Measurements from ENCODE around the gene ZFP3. TPM values are rescaled to one million over a fixed set of nuclear protein-coding genes. Genes with fewer than 3 reads are reported as not detected.

Gene ZFP3
- total and polyA plus RNA-seq, 8 donors, result 1.7 to 15.2 (median 4.6) TPM

DNA sequence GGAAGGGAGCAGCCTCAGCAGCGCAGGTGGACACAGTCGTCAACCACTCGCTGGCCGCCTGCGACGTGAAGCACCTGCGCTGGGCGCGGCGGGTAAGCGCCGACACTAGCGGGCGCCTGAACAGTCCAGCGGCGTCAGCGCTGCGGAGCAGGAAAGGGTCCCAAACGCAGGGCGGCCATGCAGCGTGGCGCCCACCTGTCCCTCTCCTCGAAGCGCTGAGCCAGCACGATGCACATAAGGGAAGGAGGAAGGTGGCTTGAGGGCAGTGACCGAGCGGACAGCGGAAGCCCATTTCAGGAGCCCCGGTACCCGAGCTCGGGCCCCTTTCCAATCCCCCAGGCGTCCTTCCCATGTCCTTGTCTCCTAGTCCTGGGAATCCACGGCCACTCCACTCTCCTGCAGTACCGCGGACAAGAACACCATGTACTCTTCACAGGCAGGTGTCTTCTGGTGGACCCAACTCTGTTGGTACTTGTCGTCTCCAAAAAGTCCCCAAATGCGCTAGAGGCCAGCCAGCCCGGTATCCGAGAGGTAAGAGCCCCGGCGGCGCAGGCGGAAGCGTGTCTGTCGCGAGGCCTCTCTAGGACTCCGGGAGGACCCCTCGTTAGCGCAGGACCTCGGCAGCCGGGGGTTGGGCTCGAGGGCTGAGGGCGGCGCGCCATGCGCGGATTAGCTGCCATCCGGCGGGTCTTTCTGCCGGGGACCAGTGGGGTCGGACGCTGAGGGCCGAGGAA lies 19.0 kb downstream of the ZFP3 start:
- peaks cover 38 to 57% (median 56%) of the 10 kb centered on the region in 4 donors for H3K9me3 ChIP-seq

DNA sequence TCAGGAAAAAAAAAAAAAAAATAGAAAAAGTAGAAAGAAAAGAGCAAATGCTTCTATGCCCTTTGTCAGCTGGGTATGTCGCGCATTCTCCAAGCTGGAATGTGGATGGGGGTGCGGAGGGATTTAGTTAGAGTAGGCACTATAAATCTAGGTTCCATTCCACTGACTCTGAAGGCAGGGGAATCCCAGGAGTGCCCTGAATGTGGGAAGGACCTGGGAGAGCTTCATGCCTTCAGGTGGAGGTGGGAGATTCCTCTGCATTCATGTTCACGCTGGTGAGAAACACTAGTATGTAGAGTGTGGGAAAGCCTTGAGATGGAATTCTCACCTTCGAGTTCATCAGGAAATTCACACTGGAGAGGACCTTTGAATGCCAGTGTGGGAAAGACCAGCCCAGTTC lies 21.0 kb downstream of the ZFP3 start:
- Histone ChIP-seq H3K4me1 (peaks cover 0 to 13% (median 11%) of the 10 kb centered on the region in 4 donors), H3K36me3 (peaks cover 0 to under 1% (median 0%) of the 10 kb centered on the region in 4 donors), H3K9me3 (peaks cover 20 to 44% (median 39%) of the 10 kb centered on the region in 4 donors), H3K27me3 (peaks cover 0 to 12% (median 7%) of the 10 kb centered on the region in 3 donors), H3K4me3 (no peak overlapping the region), H3K27ac (no peak overlapping the region)
- WGBS, 5 donors, result 84 to 94% (median 87%) methylated on average over 5 of the region's 5 CpGs
- no peak for TF ChIP-seq POLR2A (IDR thresholded peaks at IDR 0.05)
- no peak for TF ChIP-seq CTCF (IDR thresholded peaks at IDR 0.05)
- TF ChIP-seq EP300 (IDR thresholded peaks at IDR 0.05), result no peak
- no peak for TF ChIP-seq POLR2AphosphoS5 (IDR thresholded peaks at IDR 0.05)
- no peak for DNase-seq
- intact Hi-C loops (cut with DNase I; ENCODE audit: low total_unique reads), result no loop called here

More for the DNA sequence above, 19.0 kb downstream of the ZFP3 start:
- H3K36me3 ChIP-seq, result peaks cover 2 to 20% (median 12%) of the 10 kb centered on the region in 4 donors
- 3 to 7% (median 4%) methylated on average over 38 to 63 of the region's 63 CpGs for WGBS, 5 donors
- no peak for TF ChIP-seq EP300 (IDR thresholded peaks at IDR 0.05)
- TF ChIP-seq POLR2AphosphoS5 (IDR thresholded peaks at IDR 0.05), result no peak
- TF ChIP-seq POLR2A (IDR thresholded peaks at IDR 0.05), result no peak
- no peak for TF ChIP-seq CTCF (IDR thresholded peaks at IDR 0.05)
- peak; percentile 30 to 92 for DNase-seq
- peak overlapping the region; percentile 37 to 54 (median 50) for H3K4me3 ChIP-seq
- H3K27ac ChIP-seq, result peak overlapping the region in 3 of 5 donors; percentile 29 to 56 (median 55)
- peaks cover 0 to 12% (median 7%) of the 10 kb centered on the region in 3 donors for H3K27me3 ChIP-seq
- intact Hi-C loops (cut with DNase I; ENCODE audit: low total_unique reads), result no loop called here
- H3K4me1 ChIP-seq, result peaks cover 0 to 13% (median 11%) of the 10 kb centered on the region in 4 donors

DNA sequence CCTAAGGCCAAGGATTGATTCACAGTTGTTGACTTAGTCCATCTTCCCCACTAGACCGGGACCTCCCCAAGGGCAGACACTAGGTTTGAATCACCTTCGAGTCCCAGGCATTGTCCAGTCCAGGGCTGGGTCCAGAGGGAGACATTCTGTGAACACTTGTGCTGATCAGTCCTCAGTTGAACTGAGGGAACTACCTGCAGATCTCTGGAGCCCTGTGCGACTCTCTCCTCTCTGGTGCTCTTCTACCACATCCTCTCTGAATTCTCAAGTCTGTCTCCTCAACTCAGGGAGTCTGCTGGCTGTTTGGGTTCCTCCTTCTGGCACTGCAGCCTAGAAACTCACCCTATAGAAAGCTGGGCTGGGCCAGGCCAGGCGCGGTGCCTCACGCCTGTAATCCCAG lies 22.6 kb downstream of the ZFP3 start:
- no peak overlapping the region for H3K4me3 ChIP-seq
- intact Hi-C loops (cut with DNase I; ENCODE audit: low total_unique reads), result no loop called here
- TF ChIP-seq POLR2A (IDR thresholded peaks at IDR 0.05), result no peak
- TF ChIP-seq EP300 (IDR thresholded peaks at IDR 0.05), result no peak
- TF ChIP-seq CTCF (IDR thresholded peaks at IDR 0.05), result no peak
- TF ChIP-seq POLR2AphosphoS5 (IDR thresholded peaks at IDR 0.05), result no peak
- 63 to 78% (median 76%) methylated on average over 6 of the region's 6 CpGs for WGBS, 5 donors
- peaks cover 0 to 12% (median 7%) of the 10 kb centered on the region in 3 donors for H3K27me3 ChIP-seq
- H3K9me3 ChIP-seq, result peaks cover 12 to 37% (median 29%) of the 10 kb centered on the region in 4 donors
- H3K27ac ChIP-seq, result no peak overlapping the region
- H3K4me1 ChIP-seq, result peaks cover 0 to 13% (median 11%) of the 10 kb centered on the region in 4 donors
- H3K36me3 ChIP-seq, result peaks cover 3 to 12% (median 10%) of the 10 kb centered on the region in 4 donors
- DNase-seq, result no peak

GRCh38 chr17:5110816-5111215 lies 32.5 kb downstream of the ZFP3 start:
- 19 to 30% (median 21%) methylated on average over 8 of the region's 8 CpGs for WGBS, 5 donors
- TF ChIP-seq POLR2AphosphoS5 (IDR thresholded peaks at IDR 0.05), result no peak
- no peak for TF ChIP-seq POLR2A (IDR thresholded peaks at IDR 0.05)
- no peak for TF ChIP-seq CTCF (IDR thresholded peaks at IDR 0.05)
- peak in 1 of 2 donors; percentile 44 for DNase-seq
- intact Hi-C loops (cut with DNase I; ENCODE audit: low total_unique reads), result loop anchor here (10.0 kb wide), 1 partner anchor 84 kb away; the partner anchor contains the start of gene ZNF594
- Histone ChIP-seq H3K4me3 (peak overlapping the region; percentile 66 to 92 (median 89)), H3K9me3 (peaks cover 0 to 16% (median 7%) of the 10 kb centered on the region in 4 donors), H3K36me3 (peaks cover 24 to 49% (median 38%) of the 10 kb centered on the region in 4 donors), H3K4me1 (peaks cover 10 to 24% (median 17%) of the 10 kb centered on the region in 4 donors), H3K27ac (peak overlapping the region in 3 of 5 donors; percentile 81 to 83 (median 81)), H3K27me3 (peaks cover 2 to 16% (median 16%) of the 10 kb centered on the region in 3 donors)

Measured in stomach (tissue), 9 donors.